Stimulated activated CD8-positive, alpha-beta memory T cell treated with anti-CD3 and anti-CD28 coated beads, Interleukin-4, amount 100 ng/mL, for 48 hours (primary cell): Measurements from ENCODE around the gene HOXC4.
"Not testable (repeated sequence)": the region's sequence is repeated elsewhere in the genome, so short reads cannot be mapped to it uniquely, and the experiment has no call there.

Source experiments
- DNase-seq: peaks from one replicate; pipeline ENCODE4 v3.0.0-alpha.2; 2020

HOXC4 gene

DNA sequence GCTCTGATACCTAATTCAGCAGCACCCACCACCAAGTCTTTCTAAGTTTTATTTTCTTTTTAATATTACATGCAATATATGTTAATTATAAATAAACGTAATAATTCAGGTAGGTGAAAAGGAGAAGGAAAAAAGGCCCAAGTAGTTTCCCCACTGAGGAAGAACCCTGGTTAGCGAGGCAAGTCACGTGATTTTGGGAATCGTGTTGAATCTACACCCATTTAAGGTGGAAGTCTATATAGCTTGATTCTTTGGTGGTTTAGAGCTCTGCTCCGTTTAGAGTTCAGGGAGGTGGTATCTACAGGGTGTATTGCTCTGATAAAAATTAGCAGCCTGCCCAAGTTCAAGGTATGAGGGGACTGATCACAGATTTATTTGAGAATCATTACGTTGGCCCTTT is 47.0 kb downstream of the HOXC4 start:
- DNase-seq, result not testable (repeated sequence)

GRCh38 chr12:54102223-54102622 is 48.6 kb downstream of the HOXC4 start:
- not testable (repeated sequence) for DNase-seq

DNA sequence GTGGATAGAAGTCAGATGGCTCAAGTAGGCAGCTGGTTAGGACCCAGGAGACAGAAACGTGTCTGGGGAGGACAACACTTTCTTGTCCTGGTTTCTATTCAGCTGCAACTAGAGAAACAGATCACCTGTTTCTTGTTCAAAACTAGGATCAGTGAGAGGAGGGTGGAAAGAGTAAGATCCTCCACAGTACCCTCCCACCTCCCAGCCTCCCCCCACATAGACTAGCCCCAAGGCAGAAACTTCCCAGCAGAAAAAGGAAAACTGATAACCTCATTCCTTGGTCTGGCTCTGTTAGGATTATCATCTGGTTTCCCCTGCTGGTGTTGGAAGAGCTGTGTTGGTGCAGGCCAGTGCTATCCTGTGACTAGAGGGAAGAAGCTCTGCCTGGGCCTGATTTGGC is 50.2 kb downstream of the HOXC4 start:
- DNase-seq, result not testable (repeated sequence)
